HG03457 (cell line): Measurements from ENCODE around the gene TENM3.
"Not testable (repeated sequence)": the region's sequence is repeated elsewhere in the genome, so short reads cannot be mapped to it uniquely, and the experiment has no call there.

ENCODE experiments used
- ATAC-seq: cut with Tn5 transposase; IDR thresholded peaks from one replicate; pipeline ENCODE4 v1.9.1; 2021; ENCODE audit warnings: moderate number of reproducible peaks; ENCODE audit not compliant: unreplicated experiment

The TENM3 gene

GRCh38 chr4:182225257-182225852, 17.8 kb upstream of the TENM3 start:
- ATAC-seq, result no peak

GRCh38 chr4:182227611-182228010, 15.6 kb upstream of the TENM3 start:
- ATAC-seq, result no peak

GRCh38 chr4:182228991-182229577, 14.1 kb upstream of the TENM3 start:
- ATAC-seq, result no peak

GRCh38 chr4:182230256-182230655, 12.9 kb upstream of the TENM3 start:
- ATAC-seq, result no peak

GRCh38 chr4:182231080-182231479, 12.1 kb upstream of the TENM3 start:
- ATAC-seq, result no peak

GRCh38 chr4:182231496-182231895, 11.7 kb upstream of the TENM3 start:
- no peak for ATAC-seq

GRCh38 chr4:182233310-182234090, 9.7 kb upstream of the TENM3 start:
- no peak for ATAC-seq

GRCh38 chr4:182235021-182235795, 8.0 kb upstream of the TENM3 start:
- ATAC-seq, result no peak

GRCh38 chr4:182236186-182236585, 7.0 kb upstream of the TENM3 start:
- ATAC-seq, result no peak

GRCh38 chr4:182237010-182237409, 6.2 kb upstream of the TENM3 start:
- ATAC-seq, result not testable (repeated sequence)

- no peak for ATAC-seq
Observed at GRCh38 chr4:182238355-182238931, 4.8 kb upstream of the TENM3 start.

GRCh38 chr4:182240161-182241130, 2.8 kb upstream of the TENM3 start:
- no peak for ATAC-seq

GRCh38 chr4:182242260-182242659, 942 bp upstream of the TENM3 start:
- not testable (repeated sequence) for ATAC-seq

- ATAC-seq, result no peak
Observed at GRCh38 chr4:182242787-182243186, 415 bp upstream of the TENM3 start.

- no peak for ATAC-seq
Observed at GRCh38 chr4:182245041-182245440, 1.8 kb downstream of the TENM3 start.

- ATAC-seq, result no peak
Observed at GRCh38 chr4:182245541-182246215, 2.5 kb downstream of the TENM3 start.

- no peak for ATAC-seq
Observed at GRCh38 chr4:182246401-182247205, 3.4 kb downstream of the TENM3 start.

- no peak for ATAC-seq
Observed at GRCh38 chr4:182248295-182248694, 5.1 kb downstream of the TENM3 start.

- no peak for ATAC-seq
Observed at GRCh38 chr4:182250446-182250845, 7.2 kb downstream of the TENM3 start.
